ENCODE measurements around the gene NUTM1.
"Not testable (repeated sequence)": the region's sequence is repeated elsewhere in the genome, so short reads cannot be mapped to it uniquely, and the experiment has no call there.

Gene NUTM1

DNA sequence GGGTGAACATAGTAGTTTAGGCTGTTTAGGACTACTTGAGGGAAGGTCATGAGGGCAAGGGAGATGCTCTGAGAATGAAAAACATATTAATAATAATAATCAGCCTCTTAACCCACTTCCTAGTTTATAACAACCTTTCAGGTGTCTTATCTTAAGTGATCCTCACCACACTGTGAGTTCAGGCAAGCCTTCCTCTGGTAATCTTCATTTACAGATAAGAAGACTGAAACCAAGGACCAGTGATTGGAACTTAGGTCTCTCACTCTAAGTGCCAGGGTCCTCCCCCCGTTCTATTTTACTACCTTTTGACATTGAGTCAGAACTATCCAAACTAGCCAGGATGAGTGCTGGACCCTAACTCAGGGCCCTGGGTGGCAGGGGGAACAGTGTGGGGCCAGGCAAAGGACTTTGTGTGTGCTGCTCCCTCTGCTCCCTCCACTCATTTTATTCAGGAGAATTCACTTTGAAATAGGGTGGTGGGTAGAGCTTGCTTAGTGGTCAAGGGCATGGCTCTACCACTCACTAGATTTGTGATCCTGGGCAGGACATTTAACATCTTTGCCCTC is 5.7 kb downstream of the NUTM1 start:
- Histone ChIP-seq H3K4me3 (no peak overlapping the region), H3K27me3 (no peaks in the 10 kb centered on the region), H3K9me3 (no peaks in the 10 kb centered on the region), H3K9ac (no peak overlapping the region), H3K36me3 (0 out of 2 replicates have a peak, but pooled peaks cover 7% of the 10 kb centered on the region), H4K20me1 (no peaks in the 10 kb centered on the region), H3K27ac (no peak overlapping the region), H3K4me1 (no peaks in the 10 kb centered on the region), H3K4me2 (no peak overlapping the region)
- no peak for TF ChIP-seq Cebpa-rat (IDR thresholded peaks at IDR 0.05)

DNA sequence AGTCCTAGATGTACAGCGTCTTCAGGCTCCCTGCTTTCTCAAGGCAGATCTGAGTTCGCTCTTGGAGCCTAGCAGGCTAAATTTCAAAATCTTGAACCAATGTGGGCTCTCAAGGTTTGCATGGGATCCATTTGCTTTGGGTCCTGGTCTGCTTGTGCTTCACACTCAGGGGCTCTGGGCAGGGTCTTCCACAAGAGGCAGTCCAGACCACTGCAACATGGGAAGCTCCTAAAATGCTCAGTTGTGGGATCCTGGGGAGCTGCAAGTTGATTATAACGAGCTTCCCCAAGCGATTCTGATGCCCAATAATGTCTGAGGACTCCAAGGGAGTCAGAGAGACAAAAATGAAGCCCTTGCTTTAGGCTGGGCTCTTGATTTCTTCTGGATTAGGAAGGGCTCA is 6.7 kb downstream of the NUTM1 start:
- Histone ChIP-seq H4K20me1 (no peaks in the 10 kb centered on the region), H3K36me3 (peaks cover 15% of the 10 kb centered on the region), H3K27me3 (no peaks in the 10 kb centered on the region), H3K4me2 (no peak overlapping the region), H3K4me3 (no peak overlapping the region), H3K4me1 (no peaks in the 10 kb centered on the region), H3K9me3 (no peaks in the 10 kb centered on the region), H3K9ac (no peak overlapping the region), H3K27ac (no peak overlapping the region)
- TF ChIP-seq Cebpa-rat (IDR thresholded peaks at IDR 0.05): no peak

DNA sequence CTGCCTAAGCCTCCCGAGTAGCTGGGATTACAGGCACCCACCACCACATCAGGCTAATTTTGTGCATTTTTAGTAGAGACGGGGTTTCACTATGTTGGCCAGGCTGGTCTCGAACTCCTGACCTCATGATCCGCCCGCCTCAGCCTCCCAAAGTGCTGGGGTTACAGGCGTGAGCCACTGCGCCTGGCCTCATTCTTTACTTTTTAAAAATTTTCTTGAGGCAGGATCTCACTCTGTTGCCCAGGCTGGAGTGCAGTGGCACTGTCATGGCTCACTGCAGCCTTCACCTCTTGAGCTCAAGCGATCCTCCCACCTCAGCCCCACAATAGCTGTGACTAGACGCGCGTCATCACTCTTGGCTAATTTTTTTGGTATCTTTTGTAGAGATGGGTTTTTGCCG is 9.9 kb downstream of the NUTM1 start:
- not testable (repeated sequence) for H4K20me1 ChIP-seq, H3K27me3 ChIP-seq, H3K9ac ChIP-seq, H3K4me1 ChIP-seq, H3K4me2 ChIP-seq, H3K9me3 ChIP-seq, H3K4me3 ChIP-seq, H3K27ac ChIP-seq
- H3K36me3 ChIP-seq: peaks cover 47% of the 10 kb centered on the region

DNA sequence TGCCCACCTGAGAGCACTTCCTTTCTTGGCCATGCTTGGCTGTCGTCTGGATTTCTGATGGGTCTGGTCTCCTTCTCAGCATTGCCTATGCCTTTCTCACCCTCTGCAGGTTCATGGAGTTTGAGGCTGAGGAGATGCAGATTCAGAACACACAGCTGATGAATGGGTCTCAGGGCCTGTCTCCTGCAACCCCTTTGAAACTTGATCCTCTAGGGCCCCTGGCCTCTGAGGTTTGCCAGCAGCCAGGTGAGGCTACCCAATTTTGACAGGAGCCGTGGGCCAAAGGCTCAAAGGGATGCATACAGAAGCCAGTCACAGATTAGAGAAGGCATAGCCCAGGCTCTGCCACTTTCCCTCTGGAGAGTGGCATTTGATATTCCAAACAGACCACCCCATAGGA is 10.5 kb downstream of the NUTM1 start:
- Histone ChIP-seq H3K27me3 (no peaks in the 10 kb centered on the region), H3K9me3 (no peaks in the 10 kb centered on the region), H3K9ac (no peak overlapping the region), H3K4me3 (no peak overlapping the region), H3K27ac (no peak overlapping the region), H3K4me1 (no peaks in the 10 kb centered on the region), H3K4me2 (no peak overlapping the region), H3K36me3 (peaks cover 53% of the 10 kb centered on the region), H4K20me1 (no peaks in the 10 kb centered on the region)
- TF ChIP-seq Cebpa-rat (IDR thresholded peaks at IDR 0.05): no peak

DNA sequence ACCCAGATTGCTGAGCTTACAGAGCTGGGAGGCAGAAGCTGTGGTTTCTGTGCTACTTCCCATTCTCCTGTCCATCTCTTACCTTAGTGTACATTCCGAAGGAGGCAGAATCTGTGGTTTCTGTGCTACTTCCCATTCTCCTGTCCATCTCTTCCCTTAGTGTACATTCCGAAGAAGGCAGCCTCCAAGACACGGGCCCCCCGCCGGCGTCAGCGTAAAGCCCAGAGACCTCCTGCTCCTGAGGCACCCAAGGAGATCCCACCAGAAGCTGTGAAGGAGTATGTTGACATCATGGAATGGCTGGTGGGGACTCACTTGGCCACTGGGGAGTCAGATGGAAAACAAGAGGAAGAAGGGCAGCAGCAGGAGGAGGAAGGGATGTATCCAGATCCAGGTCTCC is 11.2 kb downstream of the NUTM1 start:
- H3K4me1 ChIP-seq: no peaks in the 10 kb centered on the region
- H3K36me3 ChIP-seq: peaks cover 60% of the 10 kb centered on the region
- no peaks in the 10 kb centered on the region for H4K20me1 ChIP-seq
- H3K4me2 ChIP-seq: no peak overlapping the region
- no peak overlapping the region for H3K4me3 ChIP-seq
- no peak for TF ChIP-seq Cebpa-rat (IDR thresholded peaks at IDR 0.05)
- no peak overlapping the region for H3K27ac ChIP-seq
- H3K9me3 ChIP-seq: no peaks in the 10 kb centered on the region
- H3K9ac ChIP-seq: no peak overlapping the region
- no peaks in the 10 kb centered on the region for H3K27me3 ChIP-seq

DNA sequence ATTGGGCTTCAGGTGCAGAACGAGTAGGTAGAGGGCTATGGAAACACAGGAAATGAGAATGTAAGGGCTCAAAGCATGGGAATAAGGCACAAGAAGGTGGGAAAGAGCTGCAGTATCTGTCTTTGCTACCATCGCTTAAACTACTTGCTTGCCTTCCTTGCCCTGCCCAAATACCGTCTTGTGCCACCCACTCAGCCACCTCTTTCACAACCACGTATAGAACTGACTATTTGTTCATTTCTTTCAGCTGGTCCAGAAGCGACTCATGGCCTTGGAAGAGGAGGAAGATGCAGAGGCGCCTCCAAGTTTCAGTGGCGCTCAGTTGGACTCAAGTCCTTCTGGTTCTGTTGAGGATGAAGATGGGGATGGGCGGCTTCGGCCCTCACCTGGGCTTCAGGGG is 12.1 kb downstream of the NUTM1 start:
- H4K20me1 ChIP-seq: no peaks in the 10 kb centered on the region
- H3K9me3 ChIP-seq: no peaks in the 10 kb centered on the region
- H3K27ac ChIP-seq: no peak overlapping the region
- no peaks in the 10 kb centered on the region for H3K4me1 ChIP-seq
- no peak overlapping the region for H3K4me3 ChIP-seq
- H3K9ac ChIP-seq: no peak overlapping the region
- TF ChIP-seq Cebpa-rat (IDR thresholded peaks at IDR 0.05): no peak
- H3K27me3 ChIP-seq: no peaks in the 10 kb centered on the region
- no peak overlapping the region for H3K4me2 ChIP-seq
- H3K36me3 ChIP-seq: peaks cover 70% of the 10 kb centered on the region

DNA sequence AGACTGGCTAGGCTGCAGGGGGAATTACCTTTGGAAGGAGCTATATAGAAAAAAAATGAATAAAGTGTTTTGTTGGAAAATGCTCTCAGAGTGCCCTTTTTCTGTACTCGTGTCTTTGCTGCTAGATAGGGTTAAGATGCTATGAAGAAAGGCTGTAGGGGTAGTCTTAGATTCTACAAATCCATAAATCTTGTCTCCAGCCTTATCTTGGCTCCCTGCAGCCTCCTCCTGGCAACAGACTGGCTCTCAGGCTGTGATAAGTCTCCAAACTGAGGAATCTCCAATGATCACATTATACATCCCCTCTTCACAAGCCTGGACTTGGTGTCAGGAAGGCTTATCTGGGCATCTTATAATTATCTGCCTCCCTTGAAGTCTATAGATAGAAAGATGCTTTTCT is 14.5 kb downstream of the NUTM1 start:
- Histone ChIP-seq H3K4me2 (no peak overlapping the region), H3K9me3 (no peaks in the 10 kb centered on the region), H3K9ac (no peak overlapping the region), H3K27ac (no peak overlapping the region), H3K27me3 (no peaks in the 10 kb centered on the region), H3K4me3 (no peak overlapping the region), H4K20me1 (no peaks in the 10 kb centered on the region), H3K36me3 (peaks cover 93% of the 10 kb centered on the region), H3K4me1 (peaks cover 7% of the 10 kb centered on the region)
- no peak for TF ChIP-seq Cebpa-rat (IDR thresholded peaks at IDR 0.05)

DNA sequence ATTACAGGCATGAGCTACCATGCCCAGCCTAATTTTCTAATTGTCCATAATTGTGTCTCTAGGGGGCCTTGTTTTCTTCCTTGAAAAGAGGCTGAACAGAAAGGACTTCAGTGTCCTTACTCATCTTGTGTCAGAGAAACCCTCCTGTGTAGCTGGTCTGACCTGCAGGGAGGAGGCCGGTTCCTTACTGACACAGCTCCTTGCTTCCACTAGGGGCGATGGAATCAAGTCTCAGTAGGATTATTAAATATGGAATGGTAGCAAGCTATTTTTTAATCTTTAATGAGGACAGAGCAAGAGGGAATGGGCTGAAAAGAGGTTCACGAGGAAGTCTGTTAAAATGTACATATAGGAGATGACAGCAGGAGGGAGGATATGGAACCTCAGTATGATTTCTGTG is 15.3 kb downstream of the NUTM1 start:
- H3K4me2 ChIP-seq: no peak overlapping the region
- no peaks in the 10 kb centered on the region for H4K20me1 ChIP-seq
- H3K4me3 ChIP-seq: no peak overlapping the region
- no peaks in the 10 kb centered on the region for H3K9me3 ChIP-seq
- no peak for TF ChIP-seq Cebpa-rat (IDR thresholded peaks at IDR 0.05)
- no peak overlapping the region for H3K27ac ChIP-seq
- H3K4me1 ChIP-seq: peaks cover 11% of the 10 kb centered on the region
- no peaks in the 10 kb centered on the region for H3K27me3 ChIP-seq
- peaks cover 97% of the 10 kb centered on the region for H3K36me3 ChIP-seq
- no peak overlapping the region for H3K9ac ChIP-seq

DNA sequence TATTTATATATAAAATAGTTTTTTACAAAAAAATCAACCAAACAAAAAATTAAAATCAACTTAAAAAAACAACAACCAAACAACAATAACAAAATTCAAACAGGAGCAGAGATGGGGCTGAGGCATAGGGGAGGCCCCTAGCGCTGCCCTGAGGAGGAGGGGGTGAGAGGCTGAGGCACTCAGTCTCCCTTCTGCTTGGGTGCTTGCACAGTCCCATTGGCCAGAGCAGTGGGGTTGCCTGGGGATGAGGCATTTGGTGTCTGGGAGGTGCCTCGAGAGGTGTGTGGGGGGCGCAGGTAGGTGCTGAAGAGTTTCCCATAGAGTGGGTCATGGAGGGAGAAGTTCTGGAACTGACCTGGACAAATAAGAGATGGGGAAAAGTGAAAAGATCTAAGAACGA is 15.8 kb downstream of the NUTM1 start:
- Histone ChIP-seq H3K4me2 (no peak overlapping the region), H3K9ac (no peak overlapping the region), H3K4me3 (no peak overlapping the region), H3K4me1 (peaks cover 11% of the 10 kb centered on the region), H3K36me3 (peaks cover 99% of the 10 kb centered on the region), H3K9me3 (no peaks in the 10 kb centered on the region), H3K27me3 (no peaks in the 10 kb centered on the region), H3K27ac (no peak overlapping the region), H4K20me1 (no peaks in the 10 kb centered on the region)
- TF ChIP-seq Cebpa-rat (IDR thresholded peaks at IDR 0.05): no peak

DNA sequence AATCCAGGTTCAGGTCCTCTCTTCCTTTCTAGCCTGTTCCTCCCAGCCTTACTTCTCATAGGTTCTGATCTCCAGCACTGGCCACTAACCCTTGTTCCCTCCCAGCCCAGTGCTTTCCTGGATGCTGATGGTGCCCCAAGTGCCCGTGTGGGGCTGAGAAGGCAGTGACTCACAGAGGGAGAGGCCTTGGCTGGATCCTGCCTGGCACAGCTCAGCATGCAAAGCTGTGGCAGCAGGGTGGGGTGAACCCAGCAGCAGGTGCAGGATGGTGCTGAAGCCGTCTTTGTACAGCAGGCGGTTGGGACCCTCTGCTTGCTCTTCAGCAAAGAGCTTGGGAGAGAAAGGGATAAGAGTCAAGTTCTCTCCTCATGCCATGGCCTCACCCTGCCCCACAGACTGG is 16.3 kb downstream of the NUTM1 start:
- peaks cover 11% of the 10 kb centered on the region for H3K4me1 ChIP-seq
- no peak for TF ChIP-seq Cebpa-rat (IDR thresholded peaks at IDR 0.05)
- no peak overlapping the region for H3K9ac ChIP-seq
- no peak overlapping the region for H3K4me2 ChIP-seq
- no peak overlapping the region for H3K27ac ChIP-seq
- no peaks in the 10 kb centered on the region for H3K9me3 ChIP-seq
- no peaks in the 10 kb centered on the region for H3K27me3 ChIP-seq
- peaks cover 97% of the 10 kb centered on the region for H3K36me3 ChIP-seq
- H4K20me1 ChIP-seq: no peaks in the 10 kb centered on the region
- no peak overlapping the region for H3K4me3 ChIP-seq

DNA sequence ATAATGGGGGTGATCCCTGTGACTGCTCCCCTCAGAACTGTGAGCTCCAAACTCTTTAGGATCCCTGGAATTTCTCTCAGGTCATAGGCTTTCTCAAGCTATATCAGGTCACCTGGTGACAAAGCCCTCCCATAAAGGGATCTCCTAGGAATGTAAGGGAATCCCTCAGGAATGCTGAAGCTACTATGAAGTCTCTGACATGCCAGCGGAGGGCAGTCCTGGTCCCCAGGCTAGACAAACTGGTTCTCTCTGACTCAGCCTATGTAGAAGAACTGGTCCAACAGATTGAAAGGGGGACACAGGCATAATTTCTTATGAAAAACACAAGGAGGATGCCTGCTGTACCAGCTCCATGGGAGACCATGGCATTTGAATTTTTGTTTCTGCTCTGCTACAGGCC is 17.2 kb downstream of the NUTM1 start:
- Histone ChIP-seq H3K4me1 (peaks cover 19% of the 10 kb centered on the region), H3K4me2 (no peak overlapping the region), H4K20me1 (peaks cover 6% of the 10 kb centered on the region), H3K27ac (no peak overlapping the region), H3K4me3 (no peak overlapping the region), H3K9ac (no peak overlapping the region), H3K27me3 (no peaks in the 10 kb centered on the region), H3K9me3 (no peaks in the 10 kb centered on the region), H3K36me3 (peaks cover 88% of the 10 kb centered on the region)
- TF ChIP-seq Cebpa-rat (IDR thresholded peaks at IDR 0.05): no peak
